ENCODE results near the gene ARHGEF17. TPM values are rescaled to one million over a fixed set of nuclear protein-coding genes. Genes with fewer than 3 reads are reported as not detected.

ARHGEF17 gene
- total RNA-seq, 1 experiment from 2014 or later: 6.6 TPM

GRCh38 chr11:73293356-73293936 lies 14.6 kb upstream of the ARHGEF17 start:
- Histone ChIP-seq H3K4me3 (ENCODE audit: insufficient read depth, low read depth, low read length) (no peak overlapping the region), H3K27me3 (ENCODE audit: control insufficient read depth, insufficient read depth, low read length) (peaks cover 3% of the 10 kb centered on the region), H3K36me3 (replicated peaks; ENCODE audit: control insufficient read depth, insufficient read depth, low read length) (no peaks in the 10 kb centered on the region)
- no peak for DNase-seq

GRCh38 chr11:73294604-73295003 lies 13.5 kb upstream of the ARHGEF17 start:
- no peak overlapping the region for H3K4me3 ChIP-seq (ENCODE audit: insufficient read depth, low read depth, low read length)
- DNase-seq: no peak
- H3K27me3 ChIP-seq (ENCODE audit: control insufficient read depth, insufficient read depth, low read length): peaks cover 3% of the 10 kb centered on the region
- H3K36me3 ChIP-seq (replicated peaks; ENCODE audit: control insufficient read depth, insufficient read depth, low read length): no peaks in the 10 kb centered on the region

- peaks cover 3% of the 10 kb centered on the region for H3K27me3 ChIP-seq (ENCODE audit: control insufficient read depth, insufficient read depth, low read length)
- no peaks in the 10 kb centered on the region for H3K36me3 ChIP-seq (replicated peaks; ENCODE audit: control insufficient read depth, insufficient read depth, low read length)
- peak; percentile 91 for DNase-seq
Measured at GRCh38 chr11:73295241-73295995, 12.7 kb upstream of the ARHGEF17 start.

GRCh38 chr11:73295996-73296318 lies 12.1 kb upstream of the ARHGEF17 start:
- Histone ChIP-seq H3K4me3 (ENCODE audit: insufficient read depth, low read depth, low read length) (no peak overlapping the region), H3K36me3 (replicated peaks; ENCODE audit: control insufficient read depth, insufficient read depth, low read length) (no peaks in the 10 kb centered on the region), H3K27me3 (ENCODE audit: control insufficient read depth, insufficient read depth, low read length) (peaks cover 3% of the 10 kb centered on the region)
- no peak for DNase-seq

More at GRCh38 chr11:73295241-73295995, 12.7 kb upstream of the ARHGEF17 start:
- H3K4me3 ChIP-seq (ENCODE audit: insufficient read depth, low read depth, low read length): no peak overlapping the region

GRCh38 chr11:73296501-73297230 lies 11.4 kb upstream of the ARHGEF17 start:
- Histone ChIP-seq H3K36me3 (replicated peaks; ENCODE audit: control insufficient read depth, insufficient read depth, low read length) (no peaks in the 10 kb centered on the region), H3K4me3 (ENCODE audit: insufficient read depth, low read depth, low read length) (no peak overlapping the region)
- DNase-seq: no peak

GRCh38 chr11:73297231-73297590 lies 10.9 kb upstream of the ARHGEF17 start:
- H3K36me3 ChIP-seq (replicated peaks; ENCODE audit: control insufficient read depth, insufficient read depth, low read length): no peaks in the 10 kb centered on the region
- H3K4me3 ChIP-seq (ENCODE audit: insufficient read depth, low read depth, low read length): no peak overlapping the region
- H3K27me3 ChIP-seq (ENCODE audit: control insufficient read depth, insufficient read depth, low read length): peaks cover 2% of the 10 kb centered on the region; the same call in 1 of the 2 replicates
- no peak for DNase-seq

More at GRCh38 chr11:73296501-73297230, 11.4 kb upstream of the ARHGEF17 start:
- H3K27me3 ChIP-seq (ENCODE audit: control insufficient read depth, insufficient read depth, low read length): peaks cover 3% of the 10 kb centered on the region

- no peak for DNase-seq
- Histone ChIP-seq H3K27me3 (ENCODE audit: control insufficient read depth, insufficient read depth, low read length) (peaks cover 2% of the 10 kb centered on the region; the same call in 1 of the 2 replicates), H3K4me3 (ENCODE audit: insufficient read depth, low read depth, low read length) (no peak overlapping the region), H3K36me3 (replicated peaks; ENCODE audit: control insufficient read depth, insufficient read depth, low read length) (no peaks in the 10 kb centered on the region)
Measured at GRCh38 chr11:73297702-73298101, 10.4 kb upstream of the ARHGEF17 start.

- Histone ChIP-seq H3K36me3 (replicated peaks; ENCODE audit: control insufficient read depth, insufficient read depth, low read length) (no peaks in the 10 kb centered on the region), H3K27me3 (ENCODE audit: control insufficient read depth, insufficient read depth, low read length) (peaks cover 2% of the 10 kb centered on the region; the same call in 1 of the 2 replicates), H3K4me3 (ENCODE audit: insufficient read depth, low read depth, low read length) (no peak overlapping the region)
- DNase-seq: no peak
Measured at GRCh38 chr11:73298233-73298632, 9.8 kb upstream of the ARHGEF17 start.

GRCh38 chr11:73299751-73300150 lies 8.3 kb upstream of the ARHGEF17 start:
- no peaks in the 10 kb centered on the region; the same call in 1 of the 2 replicates for H3K27me3 ChIP-seq (ENCODE audit: control insufficient read depth, insufficient read depth, low read length)
- no peak overlapping the region for H3K4me3 ChIP-seq (ENCODE audit: insufficient read depth, low read depth, low read length)
- no peak for DNase-seq
- H3K36me3 ChIP-seq (replicated peaks; ENCODE audit: control insufficient read depth, insufficient read depth, low read length): no peaks in the 10 kb centered on the region

- Histone ChIP-seq H3K4me3 (ENCODE audit: insufficient read depth, low read depth, low read length) (no peak overlapping the region), H3K27me3 (ENCODE audit: control insufficient read depth, insufficient read depth, low read length) (peaks cover 26% of the 10 kb centered on the region), H3K36me3 (replicated peaks; ENCODE audit: control insufficient read depth, insufficient read depth, low read length) (no peaks in the 10 kb centered on the region; the same call in 1 of the 2 replicates)
- peak; percentile 67 for DNase-seq
Measured at GRCh38 chr11:73306069-73306841, 1.8 kb upstream of the ARHGEF17 start.

- Histone ChIP-seq H3K27me3 (ENCODE audit: control insufficient read depth, insufficient read depth, low read length) (peaks cover 26% of the 10 kb centered on the region), H3K36me3 (replicated peaks; ENCODE audit: control insufficient read depth, insufficient read depth, low read length) (peaks cover 2% of the 10 kb centered on the region; the same call in 1 of the 2 replicates), H3K4me3 (ENCODE audit: insufficient read depth, low read depth, low read length) (peak overlapping the region; percentile 45)
- peak; percentile 79 for DNase-seq
Measured at GRCh38 chr11:73306977-73307322, 1.1 kb upstream of the ARHGEF17 start.

- DNase-seq: peak; percentile 99
- Histone ChIP-seq H3K36me3 (replicated peaks; ENCODE audit: control insufficient read depth, insufficient read depth, low read length) (peaks cover 2% of the 10 kb centered on the region; the same call in 1 of the 2 replicates), H3K4me3 (ENCODE audit: insufficient read depth, low read depth, low read length) (peak overlapping the region; percentile 82), H3K27me3 (ENCODE audit: control insufficient read depth, insufficient read depth, low read length) (peaks cover 26% of the 10 kb centered on the region)
Measured at GRCh38 chr11:73307323-73308002, 613 bp upstream of the ARHGEF17 start.

- DNase-seq: peak; percentile 95
- Histone ChIP-seq H3K27me3 (ENCODE audit: control insufficient read depth, insufficient read depth, low read length) (peaks cover 26% of the 10 kb centered on the region), H3K36me3 (replicated peaks; ENCODE audit: control insufficient read depth, insufficient read depth, low read length) (peaks cover 2% of the 10 kb centered on the region; the same call in 1 of the 2 replicates), H3K4me3 (ENCODE audit: insufficient read depth, low read depth, low read length) (peak overlapping the region; percentile 82)
Measured at GRCh38 chr11:73308961-73309919, 1.2 kb downstream of the ARHGEF17 start.
